Adrenal gland (tissue), 5 donors: Measurements from ENCODE around the gene KIRREL3.

Source experiments
- CTCF ChIP-seq, 6 experiments: fragments of 450-650 bp in 4 of 6; fragments of 200-600 bp in 2 of 6; sonication (generic) in 1 of 6; IDR thresholded peaks; 1 replicate in 5 of 6; 2 replicates in 1 of 6; pipeline versions ENCODE4 v1.5.1 to v1.8.0; 2016 to 2021; ENCODE audit warnings: antibody characterized with exemption in 6 of 6, mild to moderate bottlenecking in 2 of 6, moderate library complexity in 1 of 6
- POLR2A ChIP-seq, 2 donors: fragments of 450-650 bp; IDR thresholded peaks; one replicate each; pipeline ENCODE4 v1.6.1; 2017; ENCODE audit warnings: antibody characterized with exemption in 2 of 2, mild to moderate bottlenecking in 2 of 2, moderate library complexity in 1 of 2
- donor health status: DM: no; HTN: no; CAD: no.

GRCh38 chr11:126874831-126875230 lies 125.7 kb downstream of the KIRREL3 start:
- TF ChIP-seq POLR2A (IDR thresholded peaks at IDR 0.05) (no peak), CTCF (IDR thresholded peaks at IDR 0.05) (no peak)
